GM18517 (cell line): Measurements from ENCODE around the gene TDG.

Source experiments
- ATAC-seq: cut with Tn5 transposase; IDR thresholded peaks from one replicate; pipeline ENCODE4 v1.9.1; 2021; ENCODE audit warnings: mild to moderate bottlenecking, moderate library complexity; ENCODE audit not compliant: unreplicated experiment

TDG gene

DNA sequence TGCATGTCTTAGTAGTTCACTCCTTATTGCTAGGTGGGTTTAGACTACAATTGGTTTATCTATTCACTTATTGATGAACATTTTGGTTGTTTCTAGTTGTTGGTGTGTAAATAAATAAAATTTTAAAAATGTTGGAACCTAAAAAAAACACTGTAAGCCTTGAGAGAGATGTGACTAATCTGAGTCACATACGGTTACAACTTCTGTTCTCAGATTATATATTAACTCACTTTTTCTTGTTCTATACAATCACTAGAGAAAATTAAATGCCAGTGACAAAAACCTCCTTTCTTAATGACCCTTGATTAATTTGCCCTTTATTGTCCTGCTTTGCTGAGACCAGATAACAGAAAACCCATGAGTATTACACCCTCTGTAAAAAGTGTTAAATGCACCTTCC lies 7.1 kb upstream of the TDG start:
- no peak for ATAC-seq

DNA sequence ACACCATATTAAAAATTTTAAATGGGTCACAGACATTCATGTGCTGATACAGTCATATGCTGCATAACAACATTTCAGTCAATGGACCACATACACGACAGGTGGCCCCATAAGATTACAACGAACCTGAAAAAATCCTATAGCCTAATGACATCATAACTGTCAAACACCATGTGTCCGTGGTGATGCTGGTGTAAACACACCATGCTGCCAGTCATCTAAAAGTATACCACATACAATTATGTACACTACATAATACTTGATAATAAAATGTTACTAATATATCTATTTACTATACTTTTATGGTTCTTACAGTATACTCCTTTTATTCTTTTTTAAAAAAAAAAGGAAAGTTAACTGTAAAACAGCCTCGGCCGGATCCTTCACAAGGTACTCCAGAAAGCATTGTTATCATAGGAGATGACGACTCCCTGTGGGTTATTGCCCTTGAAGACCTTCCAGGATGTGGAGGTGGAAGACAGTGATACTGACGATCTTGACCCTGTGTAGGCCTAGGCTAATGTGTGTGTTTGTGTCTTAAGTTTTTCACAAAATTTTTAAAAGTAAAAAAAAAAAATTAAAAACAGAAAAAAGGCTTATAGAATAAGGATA lies 5.0 kb upstream of the TDG start:
- no peak for ATAC-seq

DNA sequence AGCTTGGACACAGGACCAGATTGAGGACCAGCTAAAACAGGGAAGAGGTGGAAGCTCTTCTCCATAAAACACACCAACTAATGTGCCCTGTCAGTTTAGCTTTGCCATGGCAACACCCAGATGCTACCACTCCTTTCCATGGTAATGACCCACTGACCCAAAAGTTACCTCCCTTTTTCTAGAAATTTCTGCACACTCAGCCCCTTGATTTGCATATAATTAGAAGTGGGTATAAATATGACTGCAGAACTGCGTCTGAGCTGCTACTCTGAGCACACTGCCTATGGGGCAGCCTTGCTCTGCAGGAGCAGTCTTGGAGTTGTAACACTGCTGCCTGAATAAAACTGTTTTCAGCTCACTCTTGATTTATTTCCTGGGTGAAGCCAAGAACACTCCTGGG lies 3.2 kb upstream of the TDG start:
- ATAC-seq: no peak

DNA sequence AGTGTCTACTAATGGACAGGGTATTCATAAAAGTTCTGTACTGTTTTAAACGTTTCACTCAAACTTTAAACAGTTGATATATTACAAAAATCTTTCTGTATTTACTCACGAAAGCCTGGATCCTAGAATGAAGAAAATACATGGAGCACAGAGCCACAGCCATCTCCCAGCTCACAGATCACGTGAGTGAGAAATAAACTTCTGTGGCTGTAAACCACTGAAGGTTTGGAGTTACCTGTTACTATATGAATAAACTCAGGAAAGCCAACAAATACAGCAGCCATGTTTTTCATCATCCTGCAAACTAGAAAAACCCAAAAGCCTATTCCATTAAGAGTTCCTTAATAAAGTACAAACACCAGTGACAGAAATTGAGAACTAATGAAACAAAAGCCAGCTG lies 867 bp upstream of the TDG start:
- ATAC-seq: no peak

DNA sequence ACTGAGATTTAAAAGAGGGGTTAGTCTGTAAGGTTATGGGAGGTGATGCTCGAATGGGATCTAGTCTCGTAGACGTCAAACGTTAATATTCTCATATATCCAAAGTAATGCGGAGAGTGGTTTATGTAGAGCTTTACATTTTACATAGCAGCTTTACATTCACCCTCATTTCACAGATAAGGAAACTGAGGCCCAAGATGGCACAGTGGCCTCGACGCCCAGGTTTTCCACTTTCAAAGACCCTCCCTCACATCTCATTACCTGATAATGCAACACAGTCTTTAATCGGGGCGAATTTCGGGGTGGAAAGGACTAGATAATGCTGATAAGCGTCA lies 450 bp upstream of the TDG start:
- ATAC-seq: no peak

DNA sequence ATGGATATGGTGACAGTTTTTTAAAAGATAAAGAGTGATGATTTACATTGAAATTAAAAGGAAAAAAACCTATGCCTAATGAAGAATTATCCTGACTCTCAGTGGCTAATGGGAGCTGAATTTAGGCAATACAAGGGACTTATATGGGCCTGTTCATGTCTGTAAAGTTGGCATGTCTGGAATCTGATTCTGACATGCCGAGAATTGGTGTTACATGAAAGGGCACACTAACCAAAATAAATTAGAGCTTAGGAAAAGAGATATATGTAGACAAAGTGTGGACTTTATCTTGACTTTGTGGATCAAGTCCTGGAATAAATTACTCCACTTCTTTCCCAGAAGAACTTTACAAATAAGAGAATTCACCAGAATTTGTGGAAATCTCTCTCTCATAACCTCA lies 1.1 kb downstream of the TDG start:
- ATAC-seq: no peak

DNA sequence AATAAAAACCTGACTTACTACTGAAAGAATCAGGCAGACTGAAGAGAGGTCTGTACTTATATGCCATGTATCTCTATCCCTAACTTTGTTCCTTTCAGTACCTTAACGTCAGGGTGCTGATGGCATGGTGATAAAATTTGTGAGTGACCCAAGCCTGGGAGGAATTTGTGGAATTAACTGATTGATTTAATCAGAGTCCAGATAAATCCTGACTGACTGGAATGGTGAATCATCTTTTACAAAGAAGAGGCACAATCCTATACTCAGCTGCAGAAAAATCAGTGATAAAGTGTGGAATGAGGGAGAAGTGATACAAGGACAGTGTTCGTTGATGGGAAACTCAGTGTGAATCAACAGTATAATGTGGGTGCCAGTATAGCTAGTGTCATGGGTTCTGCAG lies 3.7 kb downstream of the TDG start:
- ATAC-seq: no peak

DNA sequence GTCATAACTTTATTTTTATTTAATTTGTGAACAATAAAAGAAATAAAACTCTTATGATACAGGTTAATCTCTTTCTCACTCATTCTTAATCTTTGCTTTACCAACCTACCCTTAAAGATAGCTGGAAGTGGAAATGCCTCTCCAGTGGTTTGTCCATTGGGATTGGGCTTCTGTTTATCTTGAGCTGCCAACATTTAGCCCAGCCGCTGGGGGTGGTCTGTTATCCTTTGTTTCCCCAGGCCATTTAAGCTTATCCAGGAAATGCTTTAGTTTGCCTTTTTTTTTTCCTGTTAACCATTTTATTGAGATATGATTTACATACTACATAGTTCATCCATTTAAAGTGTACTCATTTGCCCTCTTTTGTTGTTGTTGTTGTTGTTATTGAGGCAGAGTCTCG lies 8.2 kb downstream of the TDG start:
- no peak for ATAC-seq

DNA sequence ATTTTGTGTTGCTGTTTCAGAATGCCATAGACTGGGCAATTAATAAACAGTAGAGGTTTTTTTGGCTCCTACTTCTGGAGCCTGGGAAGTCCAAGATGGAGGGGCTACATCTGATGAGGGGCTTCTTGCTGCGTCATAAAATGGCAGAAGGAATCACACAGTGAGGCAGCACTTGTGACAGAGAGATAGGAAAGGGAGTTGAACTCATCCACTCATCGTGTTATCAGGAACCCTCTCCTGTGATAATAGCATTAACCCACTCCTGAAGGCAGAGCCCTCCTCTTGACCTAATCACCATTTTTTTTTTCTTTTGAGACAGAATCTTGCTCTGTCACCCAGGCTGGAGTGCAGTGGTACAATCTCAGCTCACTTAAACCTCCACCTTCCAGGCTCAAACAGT lies 9.7 kb downstream of the TDG start:
- ATAC-seq: no peak

DNA sequence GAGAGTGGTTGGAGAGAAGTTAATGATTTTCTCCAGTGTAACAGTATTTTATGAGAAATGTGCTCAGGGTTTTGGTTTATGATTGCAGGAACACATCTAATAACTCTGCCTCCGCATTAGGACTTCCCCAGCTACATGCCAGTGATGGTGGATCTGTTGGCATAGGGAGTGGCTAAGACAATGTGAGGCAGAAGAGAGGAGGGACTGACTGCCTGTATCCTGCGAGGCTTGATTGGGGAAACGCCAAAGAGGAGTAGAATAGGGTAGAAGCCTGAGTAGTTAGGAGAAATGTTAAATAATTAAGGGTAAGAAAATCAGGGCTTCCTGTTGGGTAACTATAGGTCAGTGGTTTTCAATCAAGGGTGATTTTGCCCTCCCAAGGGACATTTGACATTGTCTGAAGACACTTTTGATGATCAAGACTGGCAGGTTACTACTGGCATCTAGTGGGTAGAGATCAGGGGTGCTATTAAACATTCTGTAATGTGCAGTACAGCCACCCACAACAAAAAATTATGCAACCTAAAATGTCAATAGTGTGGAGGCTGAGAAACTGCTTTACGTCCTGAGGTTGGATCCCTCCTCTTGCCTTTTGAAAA lies 12.8 kb downstream of the TDG start:
- no peak for ATAC-seq

DNA sequence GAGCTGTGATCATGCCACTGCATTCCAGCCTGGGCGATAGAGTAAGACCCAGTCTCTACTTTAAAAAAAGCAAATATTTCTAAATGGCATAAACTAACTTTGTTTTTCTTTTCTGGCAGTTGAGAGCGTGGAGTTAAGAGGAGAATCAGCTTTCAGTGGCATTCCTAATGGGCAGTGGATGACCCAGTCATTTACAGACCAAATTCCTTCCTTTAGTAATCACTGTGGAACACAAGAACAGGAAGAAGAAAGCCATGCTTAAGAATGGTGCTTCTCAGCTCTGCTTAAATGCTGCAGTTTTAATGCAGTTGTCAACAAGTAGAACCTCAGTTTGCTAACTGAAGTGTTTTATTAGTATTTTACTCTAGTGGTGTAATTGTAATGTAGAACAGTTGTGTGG lies 21.2 kb downstream of the TDG start:
- ATAC-seq: no peak

DNA sequence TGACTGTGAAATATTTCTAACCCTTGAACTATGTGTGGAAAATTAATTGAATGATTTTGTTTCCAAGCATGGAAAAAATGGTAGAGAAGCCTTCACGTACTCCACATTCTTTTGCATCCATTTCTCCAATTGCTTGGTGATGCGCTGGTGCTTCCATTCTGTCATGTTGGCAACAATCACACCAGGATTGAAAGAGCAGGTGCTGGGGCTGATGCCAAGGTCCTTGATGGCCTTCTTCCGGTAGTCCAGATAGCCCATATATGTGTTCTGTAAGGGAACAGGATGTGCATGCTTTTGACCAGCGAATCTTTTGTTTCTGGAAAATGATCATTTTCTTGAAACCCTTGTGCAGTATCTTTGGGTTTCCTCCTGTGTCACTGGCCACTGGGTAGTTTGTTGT lies 28.6 kb downstream of the TDG start:
- no peak for ATAC-seq

DNA sequence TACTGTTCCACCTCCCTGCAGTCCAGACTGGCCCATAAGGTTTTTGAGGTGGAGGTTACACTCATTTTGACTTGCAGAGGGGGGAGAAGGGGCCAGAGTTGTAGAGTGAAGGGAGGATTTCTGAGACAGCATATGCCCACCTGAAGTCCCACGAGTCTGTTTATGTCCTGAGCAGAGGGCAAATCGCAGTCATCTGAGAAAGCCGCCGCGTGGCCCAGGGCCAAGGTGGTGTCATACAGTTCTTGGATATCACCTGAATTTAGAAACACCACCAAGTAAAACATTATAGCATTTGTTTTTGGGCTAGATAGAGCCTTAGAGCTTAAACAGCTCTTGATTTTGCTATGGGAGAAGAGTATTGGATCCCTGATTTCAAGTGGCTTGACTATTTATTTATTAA lies 30.9 kb downstream of the TDG start:
- ATAC-seq: no peak

DNA sequence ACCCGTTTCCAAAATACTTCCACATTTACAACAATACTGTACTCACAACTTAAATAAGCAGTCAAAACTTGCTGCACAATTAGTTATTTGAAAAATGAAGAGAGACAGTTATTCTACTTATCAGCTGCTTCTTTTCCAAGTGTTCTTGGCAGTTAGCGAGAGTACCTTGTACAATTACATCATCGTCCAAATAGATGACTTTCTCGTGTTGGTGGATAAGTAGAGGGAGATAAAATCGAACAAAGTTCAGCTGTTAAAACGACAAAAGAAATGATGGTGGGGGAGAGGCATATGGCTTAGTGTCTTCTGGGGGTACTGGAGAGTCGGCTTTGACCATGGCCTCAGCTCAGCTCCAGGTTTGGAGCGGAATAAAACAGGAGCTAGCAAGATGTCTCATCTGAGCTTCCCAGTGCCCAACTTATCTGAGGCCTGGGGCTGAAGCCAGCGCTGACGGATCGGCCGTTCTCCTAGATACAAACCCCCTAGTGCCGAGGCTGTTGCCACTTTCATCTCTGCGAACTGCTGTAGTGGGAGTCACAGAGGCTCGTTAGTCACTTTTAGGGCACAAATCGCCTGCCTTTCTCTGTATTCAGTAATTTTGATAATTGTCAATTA lies 31.7 kb downstream of the TDG start:
- no peak for ATAC-seq

DNA sequence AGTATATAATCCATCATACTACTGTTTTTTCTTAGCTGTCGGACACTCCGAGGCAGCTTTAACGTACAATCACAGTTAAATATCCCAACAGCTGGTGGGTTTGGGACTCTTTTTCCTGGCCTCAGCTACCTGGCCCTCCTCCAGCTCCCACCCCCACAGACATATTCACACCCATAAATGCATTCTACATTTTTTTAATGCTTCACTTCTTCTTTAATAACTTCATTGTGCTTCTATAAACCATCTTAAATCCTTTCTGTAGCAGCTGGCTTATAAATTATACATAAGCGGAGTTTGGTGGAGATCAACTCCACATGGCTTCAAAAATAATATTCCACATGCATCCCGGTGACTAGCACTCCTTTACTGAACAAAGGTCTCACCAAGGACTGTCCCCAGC lies 33.3 kb downstream of the TDG start:
- no peak for ATAC-seq

DNA sequence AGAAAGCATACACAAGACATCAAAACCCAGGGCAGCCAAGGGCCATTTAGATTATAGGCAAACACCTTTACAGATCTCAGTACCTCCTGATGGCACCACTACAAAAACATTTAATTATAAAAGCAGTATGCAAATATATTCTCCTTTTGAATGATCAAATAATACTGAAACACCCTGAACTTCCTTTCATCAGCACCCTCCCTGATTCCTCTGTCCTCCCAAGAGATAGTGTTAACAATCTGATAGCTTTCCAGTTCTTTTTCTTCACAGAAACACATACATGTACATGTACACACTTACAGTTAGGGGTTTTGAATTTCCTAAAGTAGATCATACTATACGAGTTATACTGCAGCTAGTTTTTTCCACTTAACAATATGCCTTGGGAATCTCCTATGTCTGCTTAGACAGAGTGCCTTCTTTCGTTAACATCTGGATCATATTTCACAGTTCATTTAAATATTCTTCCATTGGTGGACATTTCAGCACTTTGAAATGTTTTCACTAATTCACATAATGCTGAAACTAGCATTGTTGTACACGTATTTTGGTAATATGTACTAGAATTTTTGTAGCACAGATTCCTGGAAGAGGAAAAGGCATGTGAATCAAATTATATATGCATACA lies 35.2 kb downstream of the TDG start:
- ATAC-seq: no peak

DNA sequence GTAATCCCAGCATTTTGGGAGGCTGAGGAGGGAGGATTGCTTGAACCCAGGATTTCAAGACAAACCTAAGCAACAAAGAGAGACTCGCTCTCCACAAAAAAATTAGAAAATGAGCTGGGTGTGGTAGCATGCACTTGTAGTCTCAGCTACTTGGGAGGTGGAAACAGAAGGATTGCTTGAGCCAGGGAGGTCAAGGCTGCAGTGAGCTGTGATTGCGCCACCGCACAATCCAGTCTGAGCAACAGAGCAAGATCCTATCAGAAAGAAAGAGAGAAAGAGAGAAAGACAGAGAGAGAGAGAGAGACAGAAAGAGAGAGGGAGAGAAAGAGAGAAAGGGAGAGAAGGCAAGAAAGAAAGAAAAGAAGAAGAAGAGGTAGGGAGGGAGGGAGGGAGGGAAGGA lies 37.0 kb downstream of the TDG start:
- no peak for ATAC-seq

DNA sequence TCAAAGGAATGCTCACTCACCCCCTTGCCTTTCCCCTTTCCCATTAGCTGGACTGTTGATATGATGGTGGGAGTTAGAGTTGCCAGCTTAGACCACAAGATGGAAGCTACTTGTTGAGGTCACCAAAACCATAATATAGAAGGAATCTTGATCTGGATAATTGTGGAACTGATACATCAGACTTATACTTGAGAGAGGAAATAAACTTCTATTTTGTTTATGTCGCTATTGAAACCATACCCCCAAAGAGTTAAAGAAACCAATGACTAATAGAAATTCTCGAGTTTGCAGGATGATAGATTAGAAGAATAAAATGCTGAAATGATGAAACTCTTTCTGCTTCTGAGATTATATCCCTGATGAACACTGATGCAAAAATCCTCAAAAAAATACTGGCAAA lies 37.9 kb downstream of the TDG start:
- no peak for ATAC-seq

DNA sequence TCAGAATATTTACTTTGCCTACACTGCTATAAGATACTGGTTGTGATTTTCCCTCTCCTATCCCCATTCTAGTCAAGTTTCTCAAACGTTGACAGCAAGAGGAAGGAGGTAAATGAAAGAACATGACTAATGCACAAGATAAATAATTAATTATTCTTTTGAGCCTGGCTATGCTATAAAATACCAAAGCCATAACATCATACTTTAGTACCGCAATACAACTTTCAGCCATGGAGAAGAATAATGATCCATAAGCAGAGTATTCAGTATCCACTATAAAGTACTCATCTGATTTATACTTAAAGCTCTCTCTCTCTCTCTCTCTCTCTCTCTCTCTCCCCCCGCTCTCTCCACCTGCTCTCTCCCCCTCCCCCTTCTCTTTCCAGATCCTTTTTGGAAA lies 41.3 kb downstream of the TDG start:
- ATAC-seq: no peak

DNA sequence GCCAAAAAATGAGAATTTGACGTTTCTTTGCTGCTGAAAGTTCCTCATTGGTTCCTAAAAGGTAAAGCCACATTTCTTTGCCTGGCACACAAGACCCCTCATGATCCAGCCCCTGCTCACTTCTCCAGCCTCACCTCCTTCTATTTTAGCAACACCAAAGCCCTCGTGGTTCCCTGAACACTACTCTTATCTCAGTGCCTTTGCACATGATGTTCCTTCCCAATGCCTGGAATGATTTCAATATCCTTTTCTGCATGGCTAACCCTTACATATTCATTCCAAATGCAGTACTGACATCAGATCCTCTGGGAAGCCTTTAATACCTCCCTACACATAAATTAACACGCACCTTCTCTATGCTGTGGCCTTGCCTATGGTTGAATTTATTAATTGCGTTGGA lies 44.4 kb downstream of the TDG start:
- ATAC-seq: no peak

DNA sequence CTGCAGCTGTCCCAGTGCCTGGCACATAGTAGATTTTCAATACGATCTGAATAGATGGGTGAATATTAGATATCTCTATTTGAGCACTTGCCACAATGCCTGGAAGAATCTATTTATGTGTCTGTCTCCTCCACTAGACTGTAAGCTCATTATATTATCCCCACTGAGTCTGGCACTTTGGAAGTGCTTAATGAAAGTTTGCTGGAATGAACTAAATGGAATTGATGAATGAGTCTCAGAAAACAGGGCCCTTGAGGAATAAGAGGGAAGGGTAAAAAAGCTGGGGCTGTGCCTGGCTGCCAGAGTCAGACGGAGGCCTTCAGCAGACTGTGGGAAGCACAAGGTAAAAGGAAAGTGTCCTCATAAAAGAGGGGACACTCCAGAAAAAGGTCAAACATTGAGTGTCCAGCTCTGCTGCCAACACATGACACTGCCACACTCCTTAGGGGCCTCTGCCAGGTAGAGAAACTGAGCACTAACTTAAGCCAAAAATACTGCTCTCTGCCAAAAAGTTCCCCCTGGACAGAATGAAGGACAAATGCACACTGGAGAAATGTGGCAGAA lies 45.0 kb downstream of the TDG start:
- ATAC-seq: no peak

DNA sequence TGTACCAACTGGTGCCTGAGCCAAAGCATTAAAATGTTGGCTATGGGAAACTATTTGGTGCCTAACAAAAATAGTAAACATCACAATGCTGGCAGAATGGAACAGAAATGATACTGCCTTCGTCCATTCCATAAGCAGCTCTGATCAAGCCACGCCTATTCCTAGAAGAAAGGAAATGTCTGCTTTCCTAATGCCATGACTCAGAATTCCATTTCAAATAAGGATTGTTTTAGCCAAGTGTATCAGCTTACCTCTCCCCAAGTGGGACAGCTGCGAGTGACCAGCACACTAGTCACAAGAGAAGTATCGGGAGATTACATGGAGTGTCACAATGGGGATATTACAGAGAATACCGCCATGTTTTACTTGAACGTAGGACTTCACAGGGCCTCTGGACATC lies 45.6 kb downstream of the TDG start:
- ATAC-seq: no peak
